NCI-H2196 (cell line): ENCODE measurements around the gene GPX3.
A peak's percentile ranks its signal among the peaks of the same experiment; 100 is the strongest.

Source experiments
- DNase-seq: peaks from one replicate; lab custom pipeline; 2025; ENCODE audit not compliant: unreplicated experiment; lab: John Stamatoyannopoulos, UW

The GPX3 gene, protein sequence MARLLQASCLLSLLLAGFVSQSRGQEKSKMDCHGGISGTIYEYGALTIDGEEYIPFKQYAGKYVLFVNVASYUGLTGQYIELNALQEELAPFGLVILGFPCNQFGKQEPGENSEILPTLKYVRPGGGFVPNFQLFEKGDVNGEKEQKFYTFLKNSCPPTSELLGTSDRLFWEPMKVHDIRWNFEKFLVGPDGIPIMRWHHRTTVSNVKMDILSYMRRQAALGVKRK

GRCh38 chr5:151020304-151021110 lies at the start of gene GPX3:
GPX3 (plus strand) TSS chr5:151020591; CDS start chr5:151020655, 64 bp downstream.
- DNase-seq: peak; percentile 59

- DNase-seq: no peak
These were observed 41.8 kb upstream of the GPX3 start for GRCh38 chr5:150978590-150978989.

DNA sequence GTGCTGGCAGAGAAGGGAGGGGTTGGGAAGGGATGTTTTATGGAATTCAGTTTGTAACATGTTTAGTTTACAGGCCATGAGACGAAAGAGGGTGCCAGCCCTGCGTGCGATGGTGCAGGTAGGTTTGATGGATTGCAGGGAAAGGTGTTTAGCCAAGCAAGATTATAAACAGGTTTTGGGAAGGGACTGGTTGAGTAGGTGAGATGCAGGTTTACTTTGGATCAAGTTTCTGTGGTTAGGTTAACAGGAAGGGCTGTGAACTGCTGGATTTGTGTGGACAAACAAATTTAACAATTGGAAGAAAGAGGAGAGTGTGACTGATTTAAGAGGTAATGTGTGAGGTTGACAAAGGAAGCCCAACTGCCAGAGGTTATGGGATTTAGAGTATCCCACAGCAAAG lies 32.6 kb upstream of the GPX3 start:
- no peak for DNase-seq

DNA sequence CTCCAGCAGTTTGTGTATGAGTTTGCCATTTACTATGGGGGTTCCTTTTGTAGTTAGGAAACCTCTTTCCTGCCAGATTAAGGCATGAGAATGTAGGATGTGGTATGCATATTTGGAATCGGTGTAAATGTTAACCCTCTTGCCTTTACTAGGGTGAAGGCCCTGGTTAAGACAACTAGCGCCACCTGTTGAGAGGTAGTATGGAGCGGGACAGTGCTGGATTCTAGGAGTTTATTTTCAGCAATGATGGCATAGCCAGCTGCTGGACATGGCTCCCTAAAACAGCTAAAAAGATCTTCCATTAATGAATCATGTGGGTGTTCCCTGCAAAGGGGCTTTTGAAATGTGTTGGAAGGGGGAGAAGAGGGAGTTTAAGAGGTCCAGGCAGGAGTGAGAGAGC lies 30.7 kb upstream of the GPX3 start:
- no peak for DNase-seq

GRCh38 chr5:150992705-150993104 lies 27.7 kb upstream of the GPX3 start:
- DNase-seq: no peak

GRCh38 chr5:150993422-150993821 lies 27.0 kb upstream of the GPX3 start:
- DNase-seq: no peak

DNA sequence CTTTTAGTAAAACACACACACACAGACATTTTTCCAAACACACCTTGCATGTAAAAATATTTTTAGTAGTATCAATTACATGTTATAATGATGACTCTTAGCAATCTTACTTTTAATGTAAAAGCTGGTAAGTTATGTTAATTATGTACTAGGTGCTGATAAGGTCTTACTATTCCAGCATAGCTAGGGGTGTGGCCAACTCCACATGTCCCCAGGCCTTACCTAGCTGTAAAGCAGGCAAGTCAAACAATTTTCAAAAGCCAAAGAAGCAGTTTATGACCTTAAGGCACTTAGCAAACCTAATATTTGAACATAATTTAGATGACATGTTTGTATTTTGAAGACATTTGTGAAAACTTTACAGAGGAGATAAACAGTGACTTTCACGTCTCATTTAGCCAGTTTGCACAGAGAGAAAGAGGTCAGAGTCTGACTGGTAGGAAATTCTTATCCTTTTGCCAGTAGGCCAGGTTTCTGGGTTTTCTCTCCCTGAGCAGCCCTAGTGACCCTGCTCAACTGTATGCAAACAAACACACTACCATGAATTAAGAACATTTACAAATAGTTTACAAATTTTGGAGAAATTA lies 26.5 kb upstream of the GPX3 start:
- DNase-seq: no peak

DNA sequence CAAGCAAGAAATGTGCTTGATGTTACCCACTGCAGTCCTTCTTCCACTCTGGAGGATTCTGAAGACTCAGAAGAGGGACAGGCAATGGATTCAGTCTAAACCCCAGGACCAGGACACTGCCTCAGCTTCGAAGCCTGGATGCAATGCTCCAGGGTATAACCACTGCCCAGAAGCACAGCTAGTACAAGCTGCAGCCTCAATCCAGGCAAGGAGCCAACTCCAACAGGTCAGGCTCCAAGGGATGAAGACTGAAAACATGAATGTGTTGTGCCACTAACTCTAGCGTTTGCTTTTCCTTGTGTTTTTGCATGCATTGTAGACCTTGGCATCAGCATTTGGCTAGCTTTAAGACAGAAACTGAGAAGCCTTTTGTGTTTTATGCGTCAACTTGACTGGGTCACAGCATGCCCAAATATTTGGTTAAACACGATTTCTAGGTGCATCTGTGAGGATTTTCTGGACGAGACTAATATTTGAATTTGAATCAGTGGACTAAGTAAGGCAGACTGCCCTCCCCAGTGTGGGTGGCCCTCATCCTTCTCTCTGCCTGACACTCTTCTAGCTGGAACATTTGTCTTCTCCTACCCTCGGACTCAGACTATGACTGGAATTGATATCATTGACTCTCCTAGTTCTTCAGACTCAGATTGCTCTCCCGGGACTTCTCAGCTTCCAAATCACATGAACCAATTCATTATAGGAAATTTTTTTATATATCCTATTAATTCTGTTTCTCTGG lies 20.5 kb upstream of the GPX3 start:
- DNase-seq: peak; percentile 48

DNA sequence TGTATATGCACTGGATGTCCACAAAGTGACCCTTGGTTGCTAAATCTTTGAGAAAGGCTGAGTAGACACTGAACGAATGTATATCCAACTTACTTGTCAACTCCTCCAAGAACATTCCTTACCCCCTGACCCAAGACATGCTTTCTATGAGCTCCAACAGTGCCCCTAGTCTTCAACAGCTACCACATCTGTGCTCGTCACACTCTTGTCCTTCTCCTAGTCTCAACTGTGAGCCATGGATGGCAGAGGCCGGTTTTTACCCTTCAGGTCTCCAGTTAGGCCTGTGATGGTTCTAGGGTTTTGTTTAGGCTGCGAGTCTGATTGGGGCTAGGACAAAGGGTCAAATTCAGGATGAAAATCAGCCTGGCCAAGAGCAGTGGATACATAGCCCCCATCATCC lies 19.0 kb upstream of the GPX3 start:
- DNase-seq: no peak

GRCh38 chr5:151002250-151002649 lies 18.1 kb upstream of the GPX3 start:
- DNase-seq: no peak

DNA sequence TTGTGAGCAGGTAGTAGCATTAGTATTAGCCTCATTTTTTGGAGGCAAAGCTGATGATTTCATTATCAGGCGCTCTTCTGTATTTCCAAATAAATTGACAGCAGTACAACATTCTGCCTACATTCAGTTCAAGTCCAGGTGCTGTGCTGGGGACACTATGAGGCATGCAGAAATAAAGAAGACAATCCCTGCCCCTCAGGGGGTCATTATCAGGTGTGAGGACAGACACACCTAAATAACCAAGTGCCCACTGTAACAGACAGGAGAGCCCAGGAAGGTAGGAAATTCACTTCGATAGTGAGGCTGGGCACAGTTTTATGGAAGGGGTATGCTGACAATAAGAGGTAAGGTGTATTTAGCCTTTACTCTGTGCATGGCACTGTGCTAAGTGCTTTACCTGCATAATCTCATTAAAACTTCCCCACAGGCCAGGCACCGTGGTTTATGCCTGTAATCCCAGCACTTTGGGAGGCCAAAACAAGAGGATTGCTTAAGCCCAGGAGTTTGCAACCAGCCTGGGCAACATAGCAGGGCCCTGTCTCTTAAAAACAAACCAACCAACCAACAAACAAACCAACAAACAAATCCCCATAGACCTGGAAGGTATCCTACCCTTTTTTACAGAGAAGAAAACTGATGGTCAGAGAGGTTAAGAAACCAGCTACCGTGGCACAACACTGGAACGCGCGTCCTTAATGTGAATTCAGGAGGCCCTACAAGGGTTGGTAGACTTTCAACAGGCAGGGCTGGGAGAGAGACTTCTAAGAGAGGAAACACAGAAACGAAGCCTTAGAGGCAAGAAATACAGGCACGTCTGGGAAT lies 17.5 kb upstream of the GPX3 start:
- no peak for DNase-seq

- DNase-seq: no peak
These were observed 16.9 kb upstream of the GPX3 start for GRCh38 chr5:151003503-151003860.

DNA sequence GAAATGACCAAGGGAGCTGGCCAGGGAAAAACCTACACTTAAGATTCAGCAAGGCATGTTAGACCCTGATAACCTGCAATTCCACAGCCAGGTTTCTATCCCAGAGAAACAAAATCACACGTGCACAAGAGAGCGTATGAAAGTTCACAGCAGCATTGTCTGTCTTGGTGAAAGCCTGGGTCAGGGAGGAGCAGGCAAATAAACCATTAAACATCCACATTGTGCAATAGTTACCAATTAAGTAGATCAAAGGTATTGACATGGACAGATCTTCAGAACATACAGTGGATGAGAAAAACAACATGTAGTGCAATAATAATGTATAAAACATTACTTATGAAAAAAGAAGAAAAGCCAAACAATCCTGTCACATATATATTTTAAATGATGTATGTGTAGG lies 15.9 kb upstream of the GPX3 start:
- no peak for DNase-seq

DNA sequence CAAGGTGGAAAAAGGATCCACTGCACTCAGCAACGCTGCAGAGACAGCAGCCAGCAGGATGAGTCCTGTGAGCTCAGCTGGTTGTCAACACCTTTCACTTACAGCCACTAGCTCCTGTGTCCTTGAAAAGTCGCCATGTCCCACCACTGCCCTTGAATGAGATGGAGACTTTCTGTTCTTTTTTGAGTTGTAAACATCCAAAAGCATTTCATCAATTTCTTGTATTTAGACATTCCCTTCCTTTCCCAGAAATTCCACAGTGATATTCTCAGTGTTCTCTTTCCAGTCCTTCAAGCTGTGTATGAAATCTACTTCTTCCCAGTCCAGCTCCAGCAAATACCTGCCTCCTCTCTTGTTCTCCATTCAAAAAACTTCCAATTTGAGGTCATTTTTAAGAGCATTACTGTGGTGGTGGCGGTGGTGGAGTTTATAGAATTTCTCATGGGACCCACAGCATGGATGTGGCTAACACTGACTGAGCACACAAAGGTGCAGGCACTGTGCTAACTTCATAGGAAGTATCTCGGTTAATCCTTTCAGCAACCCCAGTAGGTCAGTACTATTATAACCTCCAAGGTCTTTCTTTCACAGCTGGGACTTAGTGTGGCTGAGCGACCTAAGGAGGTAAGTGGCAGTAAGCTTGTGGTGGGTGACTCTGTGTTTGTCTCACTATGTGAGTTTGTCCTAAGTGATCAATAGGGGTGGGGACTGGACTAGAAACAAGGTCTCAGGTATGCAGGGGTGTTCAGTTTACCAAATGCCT lies 15.0 kb upstream of the GPX3 start:
- no peak for DNase-seq

GRCh38 chr5:151005950-151006576 lies 14.3 kb upstream of the GPX3 start:
- DNase-seq: no peak

- no peak for DNase-seq
These were observed 13.6 kb upstream of the GPX3 start for GRCh38 chr5:151006704-151007334.

GRCh38 chr5:151007430-151008209 lies 12.8 kb upstream of the GPX3 start:
- DNase-seq: no peak

DNA sequence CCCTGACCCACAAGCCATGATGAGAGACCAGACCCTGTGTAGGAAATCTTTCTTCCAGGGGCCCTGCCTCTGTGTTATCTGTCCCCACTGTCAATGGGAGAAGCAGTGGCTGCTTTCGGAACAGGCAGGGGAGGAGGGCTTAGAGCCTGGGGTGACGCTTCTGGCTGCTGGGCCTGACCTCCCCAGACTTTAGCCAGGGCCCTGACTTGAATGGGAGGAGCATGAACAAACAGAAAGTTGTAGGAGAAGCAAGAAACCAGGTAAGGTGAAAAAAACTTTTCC lies 12.2 kb upstream of the GPX3 start:
- no peak for DNase-seq

DNA sequence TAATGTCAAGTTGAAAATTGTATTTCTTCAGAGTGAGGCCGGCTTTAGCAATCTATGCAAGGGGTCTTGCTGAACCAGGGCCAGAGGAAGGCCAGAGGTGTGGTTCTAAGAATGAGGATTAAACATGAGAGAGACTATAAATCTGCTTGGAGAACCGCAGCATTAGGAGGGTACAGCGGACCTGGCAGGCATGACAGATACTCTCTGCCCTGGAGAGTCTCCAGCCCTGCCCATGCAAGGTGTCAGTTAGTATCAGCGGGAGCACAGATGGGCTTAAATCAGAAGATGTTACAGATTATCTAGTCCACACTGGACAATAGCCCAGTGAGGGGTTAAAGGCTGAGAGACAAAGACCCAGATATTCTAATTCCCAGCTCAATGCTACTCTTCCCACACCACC lies 11.5 kb upstream of the GPX3 start:
- DNase-seq: no peak
